Omental fat pad (tissue), 4 donors: ENCODE measurements around the gene DNAH3. TPM values are rescaled to one million over a fixed set of nuclear protein-coding genes. Genes with fewer than 3 reads are reported as not detected.

ENCODE experiments used
- ATAC-seq: fragments of 150-250 bp; one replicate; pipeline ENCODE4 v1.9.1; 2016; ENCODE audit warnings: mild to moderate bottlenecking, moderate library complexity; ENCODE audit not compliant: low FRiP score
- DNase-seq: peaks from one replicate; pipeline ENCODE4 v3.0.0-alpha.2; 2019; ENCODE audit warnings: low spot score
- total RNA-seq, 4 donors: library from RNA; depleted of rRNA; stranded (reverse); fragments of >200 nt; gene quantifications; one replicate each; pipeline ENCODE4 v1.1.0, GENCODE V29; 2016
- TF ChIP-seq, protein P1 (sequence below), 3 donors: fragments of 450-650 bp; IDR thresholded peaks; one replicate each; pipeline ENCODE4 v1.5.1; 2016 to 2017; ENCODE audit warnings: antibody characterized with exemption in 3 of 3, mild to moderate bottlenecking in 3 of 3, moderate library complexity in 2 of 3

The DNAH3 gene
- total RNA-seq, 4 donors from 2014 or later = 0.12 TPM; not detected in 3

DNA sequence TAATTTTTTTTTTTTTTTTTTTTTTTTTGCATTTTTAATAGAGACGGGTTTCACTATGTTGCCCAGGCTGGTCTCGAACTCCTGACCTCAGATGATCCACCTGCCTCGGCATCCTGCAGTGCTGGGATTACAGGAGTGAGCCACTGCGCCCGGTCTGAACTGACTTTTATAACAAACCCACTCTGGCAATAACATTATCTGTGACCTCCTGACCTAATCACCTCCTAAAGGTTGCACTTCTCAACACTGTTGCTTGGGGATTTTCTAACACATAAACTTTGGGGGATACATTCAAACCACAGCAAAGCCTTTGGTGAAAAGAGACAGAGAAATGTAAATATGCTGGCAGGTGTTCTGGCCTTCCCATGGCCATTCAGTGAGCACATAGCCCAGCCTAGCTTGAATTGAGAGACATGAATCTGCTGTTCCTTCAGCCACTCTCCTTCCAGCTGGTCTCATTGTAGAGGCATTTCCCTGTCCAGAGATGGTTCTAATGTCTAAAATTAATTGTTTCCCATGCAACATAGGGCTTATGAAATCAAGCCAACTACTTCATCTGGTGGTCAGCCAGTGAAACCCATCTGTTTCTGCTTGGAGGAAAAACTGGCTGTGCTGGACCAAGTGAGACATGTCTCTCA lies 221.8 kb downstream of the DNAH3 start:
- ATAC-seq (no peak), DNase-seq (no peak)
- TF ChIP-seq, protein P1, sequence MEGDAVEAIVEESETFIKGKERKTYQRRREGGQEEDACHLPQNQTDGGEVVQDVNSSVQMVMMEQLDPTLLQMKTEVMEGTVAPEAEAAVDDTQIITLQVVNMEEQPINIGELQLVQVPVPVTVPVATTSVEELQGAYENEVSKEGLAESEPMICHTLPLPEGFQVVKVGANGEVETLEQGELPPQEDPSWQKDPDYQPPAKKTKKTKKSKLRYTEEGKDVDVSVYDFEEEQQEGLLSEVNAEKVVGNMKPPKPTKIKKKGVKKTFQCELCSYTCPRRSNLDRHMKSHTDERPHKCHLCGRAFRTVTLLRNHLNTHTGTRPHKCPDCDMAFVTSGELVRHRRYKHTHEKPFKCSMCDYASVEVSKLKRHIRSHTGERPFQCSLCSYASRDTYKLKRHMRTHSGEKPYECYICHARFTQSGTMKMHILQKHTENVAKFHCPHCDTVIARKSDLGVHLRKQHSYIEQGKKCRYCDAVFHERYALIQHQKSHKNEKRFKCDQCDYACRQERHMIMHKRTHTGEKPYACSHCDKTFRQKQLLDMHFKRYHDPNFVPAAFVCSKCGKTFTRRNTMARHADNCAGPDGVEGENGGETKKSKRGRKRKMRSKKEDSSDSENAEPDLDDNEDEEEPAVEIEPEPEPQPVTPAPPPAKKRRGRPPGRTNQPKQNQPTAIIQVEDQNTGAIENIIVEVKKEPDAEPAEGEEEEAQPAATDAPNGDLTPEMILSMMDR (IDR thresholded peaks at IDR 0.05) = no peak

DNA sequence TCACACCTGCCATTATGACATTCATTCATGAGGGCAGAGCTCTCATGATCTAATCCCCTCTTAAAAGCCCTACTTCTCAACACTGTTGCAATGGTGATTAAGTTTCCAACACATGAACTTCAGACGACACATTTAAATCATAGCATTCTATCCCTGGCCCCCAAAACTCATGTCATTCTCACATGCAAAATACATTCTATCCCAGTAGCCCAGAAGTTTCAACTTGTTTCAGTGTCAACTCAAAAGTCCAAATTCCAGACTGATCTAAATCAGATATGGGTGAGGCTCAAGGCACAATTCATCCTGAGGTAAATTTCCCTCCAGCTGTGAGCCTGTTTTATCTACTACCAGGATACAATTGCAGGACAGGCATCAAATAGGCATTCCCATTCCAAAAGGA lies 224.9 kb downstream of the DNAH3 start:
- ATAC-seq (no peak), DNase-seq (no peak)
- TF ChIP-seq, protein P1 (IDR thresholded peaks at IDR 0.05) = no peak

DNA sequence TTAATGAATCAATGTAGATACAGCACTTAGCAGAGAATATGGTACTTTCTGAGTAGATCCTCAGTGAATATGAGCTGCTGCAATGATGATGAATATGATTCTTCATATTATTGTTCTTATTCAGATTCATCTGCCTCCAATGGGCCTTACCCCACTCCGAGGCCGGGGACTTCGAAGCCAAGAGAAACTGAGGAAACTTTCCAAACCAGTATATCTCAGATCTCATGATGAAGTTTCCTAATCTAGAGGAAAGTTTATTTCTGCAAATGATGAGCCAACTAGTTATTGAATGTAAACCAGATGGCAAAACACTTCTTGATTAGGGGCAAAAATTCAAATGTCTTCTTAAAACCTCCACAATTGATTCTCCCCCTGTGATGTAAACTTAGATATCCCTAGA lies 226.8 kb downstream of the DNAH3 start:
- TF ChIP-seq, protein P1 (IDR thresholded peaks at IDR 0.05) = no peak
- DNase-seq (no peak), ATAC-seq (no peak)

DNA sequence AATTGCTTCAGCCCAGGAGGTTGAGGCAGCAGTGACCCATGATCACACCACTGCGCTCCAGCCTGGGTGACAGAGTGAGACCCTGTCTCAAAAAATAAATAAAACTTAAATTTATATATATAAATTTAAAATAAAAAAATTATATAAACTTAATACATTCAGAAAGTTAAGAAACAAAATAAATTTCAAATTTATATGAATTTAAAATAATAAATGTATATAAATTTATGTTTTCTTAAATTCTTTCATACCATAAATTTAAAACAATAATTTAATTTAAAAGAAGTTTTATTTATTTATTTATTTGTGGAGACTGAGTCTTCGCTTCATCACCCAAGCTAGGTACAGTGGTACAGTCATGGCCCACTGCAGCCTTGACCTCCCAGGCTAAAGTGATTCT lies 229.8 kb downstream of the DNAH3 start:
- TF ChIP-seq, protein P1 (IDR thresholded peaks at IDR 0.05) = no peak
- DNase-seq (no peak), ATAC-seq (no peak)

DNA sequence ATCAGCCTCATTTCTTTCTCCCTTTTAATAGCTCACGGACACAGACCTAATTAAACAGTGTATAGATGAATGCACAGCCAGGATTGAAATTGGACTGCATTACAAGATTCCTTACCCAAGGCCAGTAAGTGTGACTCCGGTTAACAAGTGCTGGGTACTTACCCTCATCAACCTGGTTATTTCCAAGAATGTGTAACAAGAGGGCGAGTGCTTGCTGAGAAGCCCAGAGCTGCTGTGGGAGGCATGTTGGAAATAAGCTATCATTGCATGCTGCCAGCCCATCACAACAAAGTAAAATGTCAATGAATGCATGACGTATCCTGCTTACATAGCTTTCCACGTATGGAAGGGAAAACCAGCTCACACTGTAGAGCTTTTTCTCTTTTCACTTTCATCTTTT lies 230.6 kb downstream of the DNAH3 start:
- DNase-seq = no peak
- ATAC-seq = no peak
- TF ChIP-seq, protein P1 (IDR thresholded peaks at IDR 0.05) = no peak

DNA sequence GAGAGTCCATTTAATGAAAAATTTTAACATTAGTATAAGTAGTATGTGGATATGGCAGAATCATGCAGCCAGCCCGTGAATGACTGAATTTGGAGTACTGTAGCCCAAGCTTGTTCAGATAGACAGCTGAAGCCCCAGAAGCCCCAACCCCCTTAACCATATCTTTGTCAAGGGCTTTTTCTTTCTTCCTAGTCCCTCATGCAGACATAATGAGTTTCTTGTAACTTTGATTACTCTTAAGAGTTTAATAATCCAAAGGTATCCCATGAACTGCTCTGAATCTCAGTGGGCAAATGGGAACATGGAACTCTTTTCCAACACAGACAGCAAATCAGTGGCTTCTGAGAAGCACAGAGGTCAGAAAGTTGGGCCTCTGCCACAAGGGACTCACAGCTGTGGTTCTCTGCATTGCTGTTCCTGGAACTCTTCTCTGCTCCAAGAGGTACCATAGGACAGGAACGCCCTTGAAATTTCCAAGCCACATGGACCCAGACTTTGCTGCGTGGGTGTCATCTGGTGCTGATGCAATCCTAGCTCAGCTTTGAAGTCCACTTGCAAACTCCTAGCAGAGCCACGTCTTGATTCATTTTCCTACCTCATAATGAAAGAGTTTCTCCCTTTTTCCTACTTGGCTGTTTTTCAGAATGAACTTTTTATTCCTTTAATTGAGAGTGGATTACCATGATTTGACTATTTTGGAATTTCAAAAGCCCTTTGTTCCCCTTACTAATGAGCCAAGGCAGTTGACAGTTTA lies 232.0 kb downstream of the DNAH3 start:
- no peak for DNase-seq
- TF ChIP-seq, protein P1 (IDR thresholded peaks at IDR 0.05) = no peak
- ATAC-seq = peak; percentile 61

DNA sequence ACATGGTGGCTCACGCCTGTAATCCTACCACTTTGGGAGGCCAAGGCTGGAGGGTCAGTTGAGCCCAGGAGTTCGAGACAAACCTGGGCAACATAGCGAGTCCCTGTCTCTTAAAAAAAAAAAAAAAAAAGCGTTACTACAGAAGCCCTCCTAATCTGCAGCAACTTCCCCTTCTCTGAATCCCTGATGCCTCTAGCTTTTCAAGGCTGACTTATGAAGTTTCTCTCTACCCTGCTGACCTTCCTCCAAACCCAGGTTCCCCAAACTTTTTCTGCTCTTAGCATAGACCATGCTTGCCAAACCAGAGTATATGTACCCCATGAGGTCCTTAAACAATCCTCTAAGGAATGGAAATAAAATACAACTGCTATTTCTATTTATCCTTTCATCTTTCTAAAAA lies 233.7 kb downstream of the DNAH3 start:
- DNase-seq (no peak), ATAC-seq (no peak)
- TF ChIP-seq, protein P1 (IDR thresholded peaks at IDR 0.05) = no peak
